GM21360 (cell line): ENCODE results near the gene PWWP2B.
A peak's percentile ranks its signal among the peaks of the same experiment; 100 is the strongest.

Experiments used
- ATAC-seq: cut with Tn5 transposase; IDR thresholded peaks from one replicate; pipeline ENCODE4 v1.9.1; 2021; ENCODE audit warnings: mild to moderate bottlenecking, moderate library complexity; ENCODE audit not compliant: unreplicated experiment

PWWP2B gene

GRCh38 chr10:132416566-132417256 is 19.7 kb downstream of the PWWP2B start:
- ATAC-seq = no peak

GRCh38 chr10:132417257-132417910 is 20.4 kb downstream of the PWWP2B start:
- ATAC-seq = no peak

GRCh38 chr10:132417957-132418441 is 21.0 kb downstream of the PWWP2B start:
- ATAC-seq = no peak

GRCh38 chr10:132418527-132419416 is 21.8 kb downstream of the PWWP2B start:
- ATAC-seq = no peak

GRCh38 chr10:132419538-132420468 is 22.8 kb downstream of the PWWP2B start:
- ATAC-seq = no peak

GRCh38 chr10:132420469-132420980 is 23.5 kb downstream of the PWWP2B start:
- no peak for ATAC-seq

GRCh38 chr10:132420981-132421846 is 24.2 kb downstream of the PWWP2B start:
- peak; percentile 42 for ATAC-seq

GRCh38 chr10:132421847-132422751 is 25.1 kb downstream of the PWWP2B start:
- no peak for ATAC-seq

- no peak for ATAC-seq
These were observed 26.2 kb downstream of the PWWP2B start for GRCh38 chr10:132422903-132423825.

GRCh38 chr10:132423966-132424861 is 27.2 kb downstream of the PWWP2B start:
- no peak for ATAC-seq

- ATAC-seq = no peak
These were observed 28.2 kb downstream of the PWWP2B start for GRCh38 chr10:132425029-132425756.

GRCh38 chr10:132425757-132426155 is 28.8 kb downstream of the PWWP2B start:
- no peak for ATAC-seq

- ATAC-seq = no peak
These were observed 30.2 kb downstream of the PWWP2B start for GRCh38 chr10:132427006-132427771.

- no peak for ATAC-seq
These were observed 31.0 kb downstream of the PWWP2B start for GRCh38 chr10:132427939-132428367.
